Mucosa of rectum (tissue), 2 donors: Measurements from ENCODE around the gene KLHL26.

Source experiments
- H3K27ac ChIP-seq, 2 donors: one replicate each; pipeline ENCODE4 v1.7.0; 2013; ENCODE audit warnings: inconsistent platforms in 2 of 2, low read depth in 2 of 2, low read length in 2 of 2
- H3K27me3 ChIP-seq, 2 donors: one replicate each; pipeline ENCODE4 v1.7.0; 2013; ENCODE audit warnings: low read length in 2 of 2; ENCODE audit not compliant: control insufficient read depth in 2 of 2, insufficient read depth in 2 of 2
- H3K36me3 ChIP-seq, 2 donors: one replicate each; pipeline ENCODE4 v1.7.0; 2013; ENCODE audit warnings: low read length in 2 of 2; ENCODE audit not compliant: control insufficient read depth in 2 of 2, insufficient read depth in 2 of 2
- H3K4me1 ChIP-seq, 2 donors: one replicate each; pipeline ENCODE4 v1.7.0; 2013; ENCODE audit warnings: low read length in 2 of 2, mild to moderate bottlenecking in 1 of 2; ENCODE audit not compliant: control insufficient read depth in 2 of 2, insufficient read depth in 2 of 2
- H3K4me3 ChIP-seq, 2 donors: one replicate each; pipeline ENCODE4 v1.7.0; 2013; ENCODE audit warnings: low read length in 2 of 2
- H3K9ac ChIP-seq, 2 donors: one replicate each; pipeline ENCODE4 v1.7.0; 2013; ENCODE audit warnings: low read length in 2 of 2, low read depth in 1 of 2, mild to moderate bottlenecking in 1 of 2
- H3K9me3 ChIP-seq, 2 donors: one replicate each; pipeline ENCODE4 v1.7.0; 2013; ENCODE audit warnings: low read length in 2 of 2; ENCODE audit not compliant: control insufficient read depth in 2 of 2
- donor health status: healthy.
- donor health status: Normal muscosa, but diverticular disease.

The KLHL26 gene

GRCh38 chr19:18704971-18705370 lies 68.1 kb downstream of the KLHL26 start:
- no peaks in the 10 kb centered on the region for H3K9me3 ChIP-seq
- no peak overlapping the region for H3K4me3 ChIP-seq
- H3K4me1 ChIP-seq: peaks cover 9 to 17% of the 10 kb centered on the region in 2 donors
- H3K36me3 ChIP-seq: no peaks in the 10 kb centered on the region
- no peak overlapping the region for H3K27ac ChIP-seq
- no peak overlapping the region for H3K9ac ChIP-seq
- H3K27me3 ChIP-seq: no peaks in the 10 kb centered on the region

- peaks cover 3 to 6% of the 10 kb centered on the region in 2 donors for H3K4me1 ChIP-seq
- no peak overlapping the region for H3K9ac ChIP-seq
These were observed 71.8 kb downstream of the KLHL26 start for GRCh38 chr19:18708452-18709231.

GRCh38 chr19:18709546-18709945 lies 72.7 kb downstream of the KLHL26 start:
- no peak overlapping the region for H3K9ac ChIP-seq
- H3K4me3 ChIP-seq: no peak overlapping the region
- peaks cover 3 to 6% of the 10 kb centered on the region in 2 donors for H3K4me1 ChIP-seq
- H3K27me3 ChIP-seq: no peaks in the 10 kb centered on the region
- no peak overlapping the region for H3K27ac ChIP-seq
- no peaks in the 10 kb centered on the region for H3K36me3 ChIP-seq
- H3K9me3 ChIP-seq: no peaks in the 10 kb centered on the region

More at GRCh38 chr19:18708452-18709231, 71.8 kb downstream of the KLHL26 start:
- Histone ChIP-seq H3K4me3 (no peak overlapping the region), H3K9me3 (no peaks in the 10 kb centered on the region), H3K27ac (no peak overlapping the region), H3K36me3 (no peaks in the 10 kb centered on the region), H3K27me3 (no peaks in the 10 kb centered on the region)

GRCh38 chr19:18710186-18710585 lies 73.4 kb downstream of the KLHL26 start:
- peaks cover 3 to 6% of the 10 kb centered on the region in 2 donors for H3K4me1 ChIP-seq
- H3K9ac ChIP-seq: no peak overlapping the region
- no peaks in the 10 kb centered on the region for H3K9me3 ChIP-seq
- no peak overlapping the region for H3K27ac ChIP-seq
- H3K4me3 ChIP-seq: no peak overlapping the region
- H3K27me3 ChIP-seq: no peaks in the 10 kb centered on the region
- no peaks in the 10 kb centered on the region for H3K36me3 ChIP-seq

GRCh38 chr19:18710996-18711751 lies 74.3 kb downstream of the KLHL26 start:
- Histone ChIP-seq H3K9ac (no peak overlapping the region), H3K36me3 (no peaks in the 10 kb centered on the region), H3K27ac (no peak overlapping the region), H3K27me3 (no peaks in the 10 kb centered on the region), H3K4me1 (peaks cover 3 to 6% of the 10 kb centered on the region in 2 donors), H3K4me3 (no peak overlapping the region), H3K9me3 (no peaks in the 10 kb centered on the region)

GRCh38 chr19:18711893-18712292 lies 75.1 kb downstream of the KLHL26 start:
- Histone ChIP-seq H3K9ac (no peak overlapping the region), H3K27ac (no peak overlapping the region), H3K9me3 (no peaks in the 10 kb centered on the region), H3K36me3 (no peaks in the 10 kb centered on the region), H3K27me3 (no peaks in the 10 kb centered on the region), H3K4me3 (no peak overlapping the region), H3K4me1 (peaks cover 3 to 6% of the 10 kb centered on the region in 2 donors)

- no peak overlapping the region for H3K4me3 ChIP-seq
- H3K9me3 ChIP-seq: no peaks in the 10 kb centered on the region
- no peaks in the 10 kb centered on the region for H3K36me3 ChIP-seq
- H3K27me3 ChIP-seq: no peaks in the 10 kb centered on the region
- H3K9ac ChIP-seq: no peak overlapping the region
- no peak overlapping the region for H3K27ac ChIP-seq
- H3K4me1 ChIP-seq: peaks cover 3 to 6% of the 10 kb centered on the region in 2 donors
These were observed 76.2 kb downstream of the KLHL26 start for GRCh38 chr19:18712981-18713380.

- H3K9me3 ChIP-seq: no peaks in the 10 kb centered on the region
- no peak overlapping the region for H3K9ac ChIP-seq
- H3K4me3 ChIP-seq: no peak overlapping the region
- H3K4me1 ChIP-seq: peaks cover 3% of the 10 kb centered on the region in 2 donors
- H3K27ac ChIP-seq: no peak overlapping the region
- no peaks in the 10 kb centered on the region for H3K27me3 ChIP-seq
- H3K36me3 ChIP-seq: no peaks in the 10 kb centered on the region
These were observed 76.8 kb downstream of the KLHL26 start for GRCh38 chr19:18713550-18714117.

GRCh38 chr19:18715416-18715815 lies 78.6 kb downstream of the KLHL26 start:
- Histone ChIP-seq H3K36me3 (no peaks in the 10 kb centered on the region), H3K9ac (no peak overlapping the region), H3K4me1 (no peaks in the 10 kb centered on the region), H3K4me3 (no peak overlapping the region), H3K27me3 (no peaks in the 10 kb centered on the region), H3K9me3 (no peaks in the 10 kb centered on the region), H3K27ac (no peak overlapping the region)

- no peaks in the 10 kb centered on the region for H3K4me1 ChIP-seq
- H3K9ac ChIP-seq: no peak overlapping the region
- no peaks in the 10 kb centered on the region for H3K9me3 ChIP-seq
- H3K27me3 ChIP-seq: no peaks in the 10 kb centered on the region
- no peak overlapping the region for H3K4me3 ChIP-seq
- H3K36me3 ChIP-seq: no peaks in the 10 kb centered on the region
- no peak overlapping the region for H3K27ac ChIP-seq
These were observed 80.0 kb downstream of the KLHL26 start for GRCh38 chr19:18716857-18717256.
